Coronary artery (tissue), 2 donors: Measurements from ENCODE around the gene RBP2.

Source experiments
- DNase-seq: peaks from one replicate; pipeline ENCODE4 v3.0.0-alpha.2; 2017; ENCODE audit warnings: low spot score
- H3K27ac ChIP-seq, 2 donors: fragments of 200-600 bp; sonication (generic); one replicate each; pipeline ENCODE4 v1.5.1; 2016 to 2019
- H3K4me3 ChIP-seq: fragments of 200-600 bp; sonication (generic); 2 replicates; pipeline ENCODE4 v1.5.1; 2016; ENCODE audit warnings: mild to moderate bottlenecking, moderate library complexity
- TF ChIP-seq, protein P1 (sequence below): fragments of 200-600 bp; sonication (generic); IDR thresholded peaks from one replicate; pipeline ENCODE4 v1.5.1; 2019; ENCODE audit warnings: antibody characterized with exemption

The RBP2 gene

DNA sequence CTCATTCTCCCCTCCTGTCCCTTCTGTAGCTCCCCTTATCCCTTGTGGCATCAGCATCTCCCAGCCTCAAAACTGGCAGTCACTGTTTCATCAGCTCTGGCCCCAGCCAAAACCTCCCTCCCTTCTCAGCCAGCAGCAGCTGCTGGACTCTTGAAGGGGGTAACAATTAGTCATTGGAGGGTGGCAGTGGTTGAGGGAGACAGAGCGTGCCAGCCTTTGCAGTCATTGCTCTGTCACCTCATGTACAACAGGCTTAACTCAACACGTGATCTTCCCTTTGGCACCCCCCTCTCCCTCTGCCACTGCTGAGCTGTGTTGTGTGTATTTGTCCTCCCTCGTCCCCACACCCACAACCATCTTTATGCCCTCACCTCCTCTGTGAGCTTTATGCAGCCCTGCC is 28.2 kb downstream of the RBP2 start:
- Histone ChIP-seq H3K27ac (no peak overlapping the region), H3K4me3 (no peak overlapping the region)
- TF ChIP-seq, protein P1, sequence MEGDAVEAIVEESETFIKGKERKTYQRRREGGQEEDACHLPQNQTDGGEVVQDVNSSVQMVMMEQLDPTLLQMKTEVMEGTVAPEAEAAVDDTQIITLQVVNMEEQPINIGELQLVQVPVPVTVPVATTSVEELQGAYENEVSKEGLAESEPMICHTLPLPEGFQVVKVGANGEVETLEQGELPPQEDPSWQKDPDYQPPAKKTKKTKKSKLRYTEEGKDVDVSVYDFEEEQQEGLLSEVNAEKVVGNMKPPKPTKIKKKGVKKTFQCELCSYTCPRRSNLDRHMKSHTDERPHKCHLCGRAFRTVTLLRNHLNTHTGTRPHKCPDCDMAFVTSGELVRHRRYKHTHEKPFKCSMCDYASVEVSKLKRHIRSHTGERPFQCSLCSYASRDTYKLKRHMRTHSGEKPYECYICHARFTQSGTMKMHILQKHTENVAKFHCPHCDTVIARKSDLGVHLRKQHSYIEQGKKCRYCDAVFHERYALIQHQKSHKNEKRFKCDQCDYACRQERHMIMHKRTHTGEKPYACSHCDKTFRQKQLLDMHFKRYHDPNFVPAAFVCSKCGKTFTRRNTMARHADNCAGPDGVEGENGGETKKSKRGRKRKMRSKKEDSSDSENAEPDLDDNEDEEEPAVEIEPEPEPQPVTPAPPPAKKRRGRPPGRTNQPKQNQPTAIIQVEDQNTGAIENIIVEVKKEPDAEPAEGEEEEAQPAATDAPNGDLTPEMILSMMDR, result no peak
- no peak for DNase-seq

DNA sequence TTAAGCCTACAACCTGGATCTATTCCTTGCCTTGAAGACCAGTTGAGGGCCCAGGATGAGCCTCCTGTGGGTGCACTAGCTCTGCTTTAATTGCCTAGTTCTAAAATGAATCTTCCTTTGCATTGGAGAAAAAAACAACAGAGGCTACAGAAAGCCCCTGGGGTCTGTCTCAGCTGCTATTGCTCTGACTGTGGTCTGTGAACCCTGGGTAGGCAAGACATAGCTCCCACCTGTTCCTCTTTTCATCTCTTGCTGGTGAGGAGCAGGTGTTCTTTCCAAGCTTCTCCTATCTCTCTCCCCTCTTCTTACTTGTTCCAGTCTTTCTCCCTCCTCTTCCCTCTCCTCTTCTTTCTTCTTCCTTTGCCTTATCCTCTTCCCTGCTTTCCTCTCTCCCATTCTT is 28.8 kb downstream of the RBP2 start:
- TF ChIP-seq, protein P1, result no peak
- DNase-seq, result no peak
- Histone ChIP-seq H3K4me3 (no peak overlapping the region), H3K27ac (no peak overlapping the region)

DNA sequence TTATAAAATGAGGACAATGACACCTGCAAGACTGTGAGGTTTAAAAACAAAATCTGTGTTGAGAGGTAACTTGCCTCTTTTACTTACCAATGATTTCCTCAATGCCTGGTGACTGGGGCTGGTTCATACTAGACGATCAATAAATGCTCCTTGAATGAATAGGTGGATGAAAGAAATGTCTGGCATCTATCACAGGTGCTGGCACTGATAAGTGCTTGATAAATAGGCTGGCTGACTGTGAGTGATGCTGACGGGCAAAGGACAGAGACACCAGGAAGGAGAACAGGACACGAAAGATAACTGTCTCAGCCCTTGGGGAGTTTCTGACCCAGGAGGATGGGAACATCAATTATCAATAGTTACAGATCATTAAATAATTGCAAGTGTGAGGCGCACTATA is 31.9 kb downstream of the RBP2 start:
- no peak for DNase-seq
- TF ChIP-seq, protein P1, result no peak
- H3K4me3 ChIP-seq, result no peak overlapping the region

DNA sequence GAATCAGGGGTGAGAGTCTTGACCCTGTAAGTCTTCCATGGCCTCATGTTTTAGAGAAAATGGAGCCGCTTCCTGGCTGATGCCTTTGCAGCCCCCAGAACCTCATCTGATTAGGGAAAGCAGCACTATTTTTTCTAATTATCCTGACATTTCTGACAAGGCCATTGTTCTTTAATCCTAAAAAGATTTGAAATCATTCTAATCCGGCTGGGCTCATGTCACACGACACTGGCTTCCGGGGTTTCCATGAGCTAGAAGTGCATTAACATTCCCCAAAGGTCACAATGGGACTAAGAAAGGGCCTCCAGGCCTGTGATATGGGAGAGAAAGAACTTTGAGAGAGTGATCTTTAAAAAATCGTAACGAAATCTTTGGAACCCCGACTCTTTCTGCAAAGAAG is 33.1 kb downstream of the RBP2 start:
- no peak overlapping the region for H3K4me3 ChIP-seq
- H3K27ac ChIP-seq, result no peak overlapping the region
- no peak for DNase-seq
- TF ChIP-seq, protein P1, result no peak

More for the DNA sequence above, 31.9 kb downstream of the RBP2 start:
- H3K27ac ChIP-seq, result no peak overlapping the region

DNA sequence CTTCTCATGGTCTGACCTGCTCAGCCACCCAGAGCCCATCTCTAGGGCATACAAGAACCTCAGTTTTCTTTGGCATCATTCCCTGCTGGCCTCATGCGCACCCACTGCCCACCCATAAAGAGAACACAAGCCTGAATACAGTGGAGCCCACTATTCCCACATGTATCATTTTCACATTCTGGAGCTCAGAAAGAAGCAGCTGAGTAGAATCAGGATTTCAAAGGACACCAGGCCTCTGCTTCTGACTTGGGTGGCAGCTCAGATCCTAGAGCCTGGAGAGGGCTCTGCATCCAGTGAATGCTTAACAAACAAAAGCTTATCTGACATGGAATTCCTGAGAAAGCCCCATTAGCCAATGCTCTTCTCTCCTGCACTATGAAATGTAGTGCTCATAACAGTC is 34.7 kb downstream of the RBP2 start:
- no peak overlapping the region for H3K4me3 ChIP-seq
- TF ChIP-seq, protein P1, result no peak
- no peak overlapping the region for H3K27ac ChIP-seq
- no peak for DNase-seq

DNA sequence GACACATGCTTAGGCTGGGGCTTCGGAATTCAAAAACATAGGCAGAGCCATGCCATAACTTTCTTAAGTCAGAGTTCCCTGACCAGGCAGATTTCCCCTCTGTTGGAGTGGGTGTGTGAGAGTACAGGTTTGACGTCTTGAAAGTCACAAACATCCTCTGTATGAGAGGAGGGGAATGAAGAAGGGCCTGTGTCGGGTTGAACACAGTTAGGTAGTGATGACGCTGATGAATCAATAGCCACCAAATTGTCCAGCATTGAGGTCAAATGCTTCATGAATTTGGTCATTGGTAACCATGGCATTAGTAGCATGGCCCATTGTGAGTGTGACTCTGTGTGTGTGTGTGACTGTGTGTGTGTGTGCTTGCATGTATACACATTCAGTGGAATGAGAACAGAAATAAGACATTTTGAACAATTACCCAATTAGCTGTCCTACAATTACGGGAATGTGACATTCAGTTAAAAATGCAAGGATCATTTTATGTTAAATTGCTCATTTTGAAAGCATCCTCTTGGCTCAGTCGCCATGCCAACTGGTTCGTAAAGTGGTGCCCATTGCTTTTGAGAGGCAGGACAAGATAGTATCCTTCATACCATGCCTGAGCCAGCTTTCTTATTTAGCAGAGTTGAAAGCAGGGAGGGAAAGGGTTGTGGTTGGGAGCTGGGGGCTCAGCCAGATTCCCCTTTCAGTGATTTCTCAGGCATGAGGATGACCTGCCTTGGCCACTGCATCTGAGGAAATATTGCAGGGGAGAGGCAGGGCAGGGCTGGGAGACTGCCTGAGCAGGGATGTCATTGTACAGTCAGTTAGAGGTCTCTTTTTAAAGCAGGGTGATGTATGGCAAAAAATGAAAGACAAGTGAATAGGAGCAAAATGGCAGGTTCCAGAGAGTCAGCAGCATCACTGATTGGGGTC is 35.4 kb downstream of the RBP2 start:
- no peak overlapping the region for H3K4me3 ChIP-seq
- DNase-seq, result no peak
- no peak overlapping the region for H3K27ac ChIP-seq
- TF ChIP-seq, protein P1, result no peak

DNA sequence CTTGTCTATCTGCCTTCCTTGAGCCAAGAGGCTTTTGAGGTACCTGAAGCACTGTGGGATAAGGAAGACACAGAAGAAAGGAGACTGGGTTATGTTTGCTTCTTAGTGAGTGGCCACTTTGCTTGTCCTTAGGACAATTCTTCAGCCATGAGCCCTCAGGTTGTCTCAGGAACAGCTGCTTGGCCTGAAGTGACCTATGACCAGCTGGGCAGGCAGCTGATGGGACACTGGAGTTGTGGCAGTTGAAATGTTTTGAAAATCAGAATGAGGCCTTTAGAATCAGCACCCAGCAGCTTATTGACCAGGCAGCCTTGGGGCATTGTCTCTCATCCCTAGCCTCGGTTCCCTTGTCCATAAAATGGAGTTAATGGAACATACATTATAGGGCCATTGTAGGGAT is 37.0 kb downstream of the RBP2 start:
- no peak for DNase-seq
- TF ChIP-seq, protein P1, result no peak
- no peak overlapping the region for H3K27ac ChIP-seq

More for the DNA sequence above, 37.0 kb downstream of the RBP2 start:
- H3K4me3 ChIP-seq, result no peak overlapping the region
